Stimulated activated CD4-positive, alpha-beta T cell treated with anti-CD3 and anti-CD28 coated beads, Interleukin-4, amount 100 ng/mL, for 1 hour (primary cell): ENCODE data around the gene CCNY.
"Not testable (repeated sequence)": the region's sequence is repeated elsewhere in the genome, so short reads cannot be mapped to it uniquely, and the experiment has no call there.

Experiments
- DNase-seq: peaks from one replicate; pipeline ENCODE4 v3.0.0-alpha.2; 2020

CCNY gene

DNA sequence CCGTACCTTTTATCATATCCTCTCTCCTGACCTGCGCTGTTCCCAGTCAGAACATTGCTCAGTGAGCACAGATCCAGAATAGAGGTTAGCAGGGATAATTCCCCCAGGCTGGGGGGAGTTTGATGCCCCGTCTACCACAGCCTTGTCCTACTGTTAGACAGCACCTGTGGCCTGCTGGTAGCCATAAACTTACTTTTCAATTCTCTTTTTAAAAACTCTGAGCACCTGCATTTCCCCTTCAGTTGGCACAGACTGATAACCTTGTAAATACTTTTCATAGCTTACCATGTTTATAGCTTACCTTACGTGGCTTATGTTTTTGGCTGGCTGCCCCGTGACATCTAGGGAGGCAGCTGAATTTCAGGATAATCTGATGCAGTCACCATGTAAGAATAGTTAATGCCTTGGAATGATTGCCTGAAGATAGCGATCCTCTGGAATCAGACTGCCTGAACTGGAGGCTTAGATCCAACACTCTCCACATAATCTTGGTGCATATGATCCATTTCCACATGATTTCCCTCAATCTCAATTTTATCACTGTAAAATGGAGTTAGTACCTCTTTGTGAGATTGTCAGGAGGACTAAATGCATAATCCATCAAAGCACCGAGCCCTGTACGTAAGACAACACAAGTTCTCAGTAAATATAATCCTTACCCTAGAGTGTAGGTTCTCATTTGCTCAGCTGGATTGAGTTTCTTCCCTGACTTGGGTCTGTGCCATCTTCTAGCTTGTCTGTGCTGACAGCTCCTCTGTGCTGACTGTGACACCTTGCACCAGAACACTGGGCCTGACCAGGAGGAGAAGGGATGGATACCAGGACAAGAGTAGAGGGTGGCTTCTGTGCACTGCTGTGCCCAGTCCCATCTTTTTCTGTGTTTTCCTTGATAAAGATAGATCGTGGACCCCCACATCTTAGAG, 157.1 kb downstream of the CCNY start:
- no peak for DNase-seq

DNA sequence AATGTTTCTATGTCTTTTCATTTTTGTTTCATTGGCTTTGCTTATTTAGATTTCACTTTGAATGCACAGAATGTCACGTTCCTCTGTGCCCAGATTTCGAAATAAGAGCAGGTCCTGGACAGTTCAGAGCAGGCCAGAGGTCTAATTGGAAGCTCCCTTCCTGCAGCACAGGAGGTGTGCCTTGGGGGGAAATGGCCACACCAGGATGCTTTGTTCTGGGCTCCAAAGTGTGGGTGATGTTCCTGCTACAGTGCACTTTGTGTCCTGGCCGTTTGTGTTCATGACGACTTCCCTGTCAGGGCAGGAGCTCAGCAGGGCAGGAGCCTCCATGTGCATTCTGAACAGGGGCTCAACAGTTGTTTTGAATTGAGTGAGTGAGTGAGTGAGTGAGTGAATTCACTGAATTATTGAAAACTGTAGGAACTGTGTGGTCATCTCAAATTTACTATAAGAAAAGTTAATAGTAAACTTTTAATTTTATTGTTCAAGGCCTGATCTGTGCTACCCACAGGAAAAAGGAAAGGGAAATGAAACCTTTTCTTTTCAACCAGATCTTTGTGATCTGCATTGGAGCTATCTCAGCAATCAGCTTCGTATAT, 159.3 kb downstream of the CCNY start:
- DNase-seq: no peak

GRCh38 chr10:35497909-35498308, 161.6 kb downstream of the CCNY start:
- DNase-seq: no peak

- no peak for DNase-seq
Measured at GRCh38 chr10:35498693-35499092, 162.4 kb downstream of the CCNY start.

GRCh38 chr10:35501923-35502322, 165.6 kb downstream of the CCNY start:
- DNase-seq: no peak

- DNase-seq: no peak
Measured at GRCh38 chr10:35502692-35503091, 166.4 kb downstream of the CCNY start.

DNA sequence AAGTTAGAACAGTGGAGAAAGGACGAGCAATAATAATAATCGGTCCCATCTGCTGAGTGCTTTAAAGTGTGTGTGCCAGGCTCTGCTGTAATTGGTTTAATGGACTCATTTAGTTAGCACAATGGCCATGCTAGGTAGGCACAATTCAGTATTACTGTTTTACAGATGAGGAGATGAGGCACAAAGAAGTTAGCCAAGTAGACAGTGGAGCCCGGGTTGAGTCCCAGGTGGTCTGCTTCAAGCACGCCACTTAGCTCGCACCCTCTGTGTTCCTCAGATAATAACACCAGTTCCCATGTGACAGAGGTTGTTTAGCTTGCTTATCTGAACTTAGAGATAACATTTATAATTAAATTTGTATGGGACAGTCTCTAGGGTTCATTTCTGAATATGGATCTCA, 167.3 kb downstream of the CCNY start:
- no peak for DNase-seq

DNA sequence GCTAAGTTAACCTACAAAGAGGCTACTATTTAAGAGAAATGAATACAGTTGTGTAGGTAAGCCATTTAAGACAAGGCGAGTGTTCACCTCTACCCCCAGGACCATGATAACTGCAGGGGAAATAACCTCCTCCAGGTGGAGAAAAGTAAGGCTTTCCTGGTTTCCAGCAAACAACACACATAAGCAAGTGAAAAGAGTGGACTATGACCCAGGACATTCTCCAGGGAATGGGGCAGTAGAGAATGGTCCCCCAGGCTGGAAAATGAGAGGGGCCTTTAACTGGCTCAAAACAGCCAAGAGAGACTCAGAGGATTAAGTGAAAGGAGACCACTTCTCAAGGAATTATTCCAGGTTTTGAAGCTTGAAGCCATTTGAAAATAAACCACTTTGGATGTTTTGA, 167.8 kb downstream of the CCNY start:
- DNase-seq: no peak

DNA sequence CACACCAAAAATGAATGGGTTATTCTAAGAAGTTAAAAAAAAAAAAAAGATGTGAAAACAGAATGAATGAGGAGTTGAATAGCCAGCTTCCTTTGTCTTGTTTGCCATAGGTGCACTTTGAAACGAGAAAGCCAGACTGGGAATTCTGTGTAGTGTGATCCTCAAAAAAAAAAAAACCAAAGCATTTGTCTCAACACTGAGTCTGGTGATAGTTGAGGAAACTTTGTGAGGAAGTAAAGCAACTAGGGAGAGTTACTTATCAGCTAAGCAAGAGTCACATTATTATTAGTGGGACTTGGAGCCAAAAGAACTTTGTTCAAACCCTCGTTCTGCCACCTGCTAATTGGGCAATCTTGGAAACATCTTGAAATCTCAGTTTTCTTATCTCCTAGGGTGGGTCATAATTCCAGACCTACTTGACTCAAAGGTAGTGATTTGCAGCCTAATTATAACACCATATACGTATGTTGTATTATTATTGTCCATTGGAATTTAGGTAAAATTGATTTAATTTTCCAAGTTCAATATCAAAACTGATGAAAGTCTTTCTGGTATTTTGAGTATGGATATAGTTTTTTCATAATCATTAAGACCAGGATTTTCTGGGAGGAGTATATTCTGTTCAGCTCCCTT, 169.0 kb downstream of the CCNY start:
- DNase-seq: no peak

DNA sequence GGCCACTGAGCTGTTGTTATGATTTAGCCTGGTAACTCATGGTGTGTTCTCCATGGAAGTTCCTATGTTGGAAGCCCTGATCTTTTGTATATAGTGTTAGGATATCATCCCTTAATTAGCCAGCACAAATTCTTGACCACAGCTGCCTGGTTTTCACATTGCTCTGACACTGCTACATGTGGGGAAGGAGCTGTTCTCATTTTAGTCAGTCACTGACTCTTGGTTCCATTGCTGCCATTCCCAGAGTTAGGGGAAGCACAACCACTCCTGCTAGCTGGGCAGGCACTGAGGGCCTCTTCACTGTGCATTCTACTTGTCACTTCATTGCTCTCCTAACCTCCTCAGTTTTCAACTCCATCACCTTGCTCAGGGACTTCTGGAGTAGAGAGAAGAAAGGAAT, 170.4 kb downstream of the CCNY start:
- no peak for DNase-seq

DNA sequence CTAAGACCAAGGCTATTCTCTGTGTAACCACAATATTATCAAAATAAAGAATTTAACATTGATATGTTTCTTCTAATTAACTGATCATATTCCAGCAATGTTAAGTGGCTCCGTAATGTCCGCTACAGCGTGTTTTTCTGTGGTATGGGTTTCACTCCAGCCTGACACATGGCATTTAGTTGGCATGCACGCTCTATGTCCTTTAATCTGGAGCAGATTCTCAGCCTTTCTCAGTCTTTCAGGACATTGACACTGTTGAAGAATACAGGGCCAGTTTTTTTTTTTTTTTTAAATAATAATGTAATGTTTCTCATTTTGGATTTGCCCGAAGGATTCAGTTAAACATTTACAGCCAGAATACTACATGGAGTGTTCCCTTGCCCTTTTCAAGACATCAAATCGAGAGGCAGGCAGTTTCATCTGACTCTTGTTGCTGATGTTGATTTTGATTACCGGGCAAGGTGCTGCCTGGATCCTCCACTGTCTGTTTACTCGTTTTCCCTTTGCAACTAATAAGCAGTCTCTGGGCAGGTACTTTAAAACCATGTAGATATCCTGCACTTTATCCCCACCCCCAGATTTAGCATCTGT, 171.3 kb downstream of the CCNY start:
- no peak for DNase-seq

GRCh38 chr10:35508647-35509046, 172.3 kb downstream of the CCNY start:
- no peak for DNase-seq

DNA sequence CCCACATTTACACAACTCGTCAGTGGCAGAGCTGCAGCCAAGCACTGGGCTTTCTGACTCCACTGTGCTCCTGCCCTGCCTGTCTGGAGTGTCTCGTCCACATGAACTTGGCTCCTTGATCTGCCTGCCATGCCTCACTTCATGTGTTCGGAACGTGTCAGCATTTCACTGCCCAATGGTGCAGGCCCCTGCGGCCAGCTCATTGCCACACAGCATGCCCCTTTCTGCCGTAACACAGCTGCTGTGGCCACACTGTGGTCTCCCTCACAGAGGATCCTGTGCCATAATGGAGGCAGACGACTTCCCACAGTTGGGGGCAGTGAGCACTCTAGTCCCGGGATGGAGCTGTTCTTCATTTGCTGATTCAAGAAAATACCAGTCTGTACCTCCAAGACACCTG, 174.6 kb downstream of the CCNY start:
- no peak for DNase-seq

- DNase-seq: no peak
Measured at GRCh38 chr10:35511647-35512046, 175.3 kb downstream of the CCNY start.

- DNase-seq: no peak
Measured at GRCh38 chr10:35516102-35516670, 179.9 kb downstream of the CCNY start.

GRCh38 chr10:35517431-35518181, 181.3 kb downstream of the CCNY start:
- no peak for DNase-seq

GRCh38 chr10:35518187-35518586, 181.9 kb downstream of the CCNY start:
- DNase-seq: not testable (repeated sequence)

- DNase-seq: no peak
Measured at GRCh38 chr10:35520996-35521395, 184.7 kb downstream of the CCNY start.

- no peak for DNase-seq
Measured at GRCh38 chr10:35523670-35524225, 187.4 kb downstream of the CCNY start.

- DNase-seq: no peak
Measured at GRCh38 chr10:35526746-35527145, 190.4 kb downstream of the CCNY start.

DNA sequence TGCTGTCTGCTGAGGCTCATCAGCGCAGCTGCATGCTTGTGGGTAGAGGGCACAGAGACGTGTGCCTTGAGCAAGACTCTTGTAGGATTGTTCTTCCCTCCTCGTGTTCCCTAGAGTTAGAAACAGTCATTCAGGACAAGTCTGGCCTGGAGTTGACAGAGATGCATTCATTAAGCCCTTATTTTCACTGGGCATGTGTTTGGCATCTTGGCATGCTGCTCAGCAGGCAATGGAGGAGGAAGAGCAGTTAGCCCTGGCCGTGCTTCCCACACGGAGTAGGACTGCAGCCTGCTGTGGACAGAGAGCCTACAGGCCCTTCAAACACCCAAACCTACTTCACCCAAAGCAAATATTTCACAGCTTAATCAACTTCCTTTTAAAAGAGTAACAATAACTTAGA, 195.8 kb downstream of the CCNY start:
- DNase-seq: no peak

DNA sequence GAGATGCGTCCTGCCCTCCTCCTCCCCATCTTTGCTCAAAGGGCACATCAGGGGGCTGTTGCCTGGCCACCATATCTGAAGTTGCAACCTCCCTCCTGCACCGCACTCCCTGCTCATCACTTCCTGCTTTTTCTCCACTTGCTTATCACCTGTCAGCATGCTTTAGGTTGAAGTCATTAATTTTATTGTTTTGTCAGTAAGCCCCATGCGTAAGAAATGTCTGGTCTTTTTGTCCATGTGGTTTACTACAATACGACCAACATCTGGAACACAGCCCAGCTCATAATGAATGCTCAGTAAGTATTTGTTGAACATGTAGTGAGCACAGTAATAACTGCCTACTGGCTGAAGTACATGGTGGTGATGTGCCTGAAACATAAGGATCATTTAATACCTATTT, 197.3 kb downstream of the CCNY start:
- DNase-seq: no peak
